KOPT-K1 (cell line): ENCODE measurements around the gene MRPS9.

Experiments
- H3K27ac ChIP-seq: fragments of 200-600 bp; sonication (generic); 2 replicates; pipeline ENCODE4 v1.5.1; 2016; ENCODE audit warnings: antibody characterized with exemption, mild to moderate bottlenecking, low read depth, low read length; ENCODE audit not compliant: poor library complexity, severe bottlenecking
- H3K36me3 ChIP-seq: fragments of 200-600 bp; sonication (generic); 2 replicates; pipeline ENCODE4 v1.5.1; 2017; ENCODE audit warnings: antibody characterized with exemption, mild to moderate bottlenecking, low read length, moderate library complexity; ENCODE audit not compliant: insufficient read depth
- H3K9me3 ChIP-seq: fragments of 200-600 bp; sonication (generic); 2 replicates; pipeline ENCODE4 v1.5.1; 2017; ENCODE audit warnings: antibody characterized with exemption, low read length, mild to moderate bottlenecking; ENCODE audit not compliant: insufficient read depth, poor library complexity, severe bottlenecking

The MRPS9 gene

DNA sequence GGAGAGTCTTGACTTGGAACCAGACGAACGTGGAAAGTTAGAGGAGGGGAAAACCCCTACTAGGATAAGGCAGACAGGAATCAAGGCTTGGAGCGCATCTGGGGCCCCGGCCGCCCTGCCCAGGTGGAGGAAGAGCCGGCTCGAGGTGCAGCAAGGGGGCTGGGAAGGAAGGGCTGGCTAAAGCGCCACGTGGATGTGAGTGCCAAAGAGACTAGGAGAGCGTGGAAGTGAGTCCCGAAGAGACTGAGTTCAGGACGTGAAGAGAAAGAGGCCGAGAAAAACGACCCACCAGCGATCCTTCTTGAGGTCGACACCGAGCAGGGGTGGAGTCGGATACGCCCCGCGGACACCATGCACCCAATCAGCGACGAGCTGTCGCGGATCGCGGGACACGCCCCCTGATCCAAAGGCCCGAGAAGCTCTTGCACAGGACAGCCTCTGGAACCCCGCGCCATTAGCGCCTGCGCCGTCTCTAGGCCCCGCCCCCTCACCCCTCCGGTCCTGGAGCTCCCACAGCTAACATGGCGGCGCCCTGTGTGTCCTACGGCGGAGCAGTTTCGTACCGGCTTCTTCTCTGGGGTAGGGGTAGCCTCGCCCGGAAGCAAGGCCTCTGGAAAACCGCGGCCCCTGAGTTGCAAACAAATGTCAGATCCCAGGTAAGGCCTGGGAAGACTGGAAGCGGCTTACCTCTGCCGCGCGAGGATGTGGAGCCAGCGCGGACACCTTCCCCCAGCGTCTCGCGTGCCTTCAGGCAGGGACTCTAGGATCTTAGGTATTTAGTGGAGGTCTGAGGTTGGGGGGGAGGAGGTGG is at the start of gene MRPS9:
Gene MRPS9 (plus strand): TSS at position 498 of the 811 bp plus-strand sequence. CDS start 24 bp downstream, at position 522.
- Histone ChIP-seq H3K9me3 (no peaks in the 10 kb centered on the region), H3K36me3 (no peaks in the 10 kb centered on the region), H3K27ac (peak within 1 kb of the TSS; percentile 68)

DNA sequence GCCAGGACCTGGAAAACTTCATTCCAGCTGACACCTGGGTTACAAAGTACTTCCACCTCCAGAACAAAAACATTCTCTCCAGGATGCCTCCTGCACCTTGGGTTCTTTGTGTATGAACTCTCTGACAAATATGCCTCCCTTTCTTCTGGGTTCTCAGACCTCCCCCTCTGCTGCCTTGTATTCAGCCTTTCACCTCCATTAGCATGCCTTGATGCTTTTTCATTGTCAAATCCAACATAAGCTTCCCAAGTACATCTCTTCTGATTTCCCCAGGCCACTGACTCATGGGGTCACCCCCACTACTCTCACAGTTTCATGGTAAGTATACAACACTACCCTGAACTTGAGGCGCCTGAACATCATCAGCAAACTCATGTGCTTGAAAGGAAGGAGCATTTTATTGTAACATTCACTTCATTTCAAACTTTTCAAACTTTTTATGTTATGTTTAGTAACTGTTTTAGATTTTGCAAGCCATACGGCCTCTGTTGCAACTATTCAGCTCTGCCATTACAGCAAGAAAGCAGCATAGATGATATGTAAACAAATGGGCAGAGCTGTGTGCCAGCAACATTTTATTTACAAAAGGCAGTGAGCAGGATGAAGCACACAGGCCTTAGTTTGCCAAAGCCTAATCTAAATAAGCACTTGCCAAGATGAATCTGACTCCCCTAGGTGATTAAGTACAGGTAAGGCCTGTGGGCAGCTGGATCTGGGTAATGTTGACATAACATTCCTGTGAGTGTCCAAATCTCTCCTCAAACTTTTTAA is 32.5 kb upstream of the MRPS9 start:
- no peak overlapping the region for H3K27ac ChIP-seq
- no peaks in the 10 kb centered on the region for H3K36me3 ChIP-seq
- H3K9me3 ChIP-seq, result peaks cover 20% of the 10 kb centered on the region

DNA sequence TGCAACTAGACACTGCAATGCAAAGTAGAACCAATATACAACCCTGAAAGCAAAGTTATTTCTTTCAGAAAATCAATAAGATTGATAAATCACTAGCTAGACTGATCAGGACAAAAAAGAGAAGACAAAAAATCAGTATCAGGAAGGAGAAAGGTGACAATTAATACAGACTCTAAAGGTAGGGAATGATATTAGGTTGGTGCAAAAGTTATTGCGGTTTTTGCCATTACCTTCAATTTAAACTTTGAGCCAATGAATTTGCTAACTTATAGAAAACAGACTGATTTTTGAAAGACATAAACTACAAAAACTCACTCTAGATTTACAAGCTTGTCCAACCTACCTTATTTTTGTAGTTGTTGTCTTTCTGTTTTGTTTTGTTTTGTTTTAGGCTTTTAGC is 30.5 kb upstream of the MRPS9 start:
- H3K9me3 ChIP-seq, result peaks cover 20% of the 10 kb centered on the region
- H3K27ac ChIP-seq, result no peak overlapping the region
- H3K36me3 ChIP-seq, result no peaks in the 10 kb centered on the region

GRCh38 chr2:105032476-105032875 is 5.4 kb upstream of the MRPS9 start:
- Histone ChIP-seq H3K36me3 (no peaks in the 10 kb centered on the region), H3K9me3 (no peaks in the 10 kb centered on the region), H3K27ac (no peak overlapping the region)

DNA sequence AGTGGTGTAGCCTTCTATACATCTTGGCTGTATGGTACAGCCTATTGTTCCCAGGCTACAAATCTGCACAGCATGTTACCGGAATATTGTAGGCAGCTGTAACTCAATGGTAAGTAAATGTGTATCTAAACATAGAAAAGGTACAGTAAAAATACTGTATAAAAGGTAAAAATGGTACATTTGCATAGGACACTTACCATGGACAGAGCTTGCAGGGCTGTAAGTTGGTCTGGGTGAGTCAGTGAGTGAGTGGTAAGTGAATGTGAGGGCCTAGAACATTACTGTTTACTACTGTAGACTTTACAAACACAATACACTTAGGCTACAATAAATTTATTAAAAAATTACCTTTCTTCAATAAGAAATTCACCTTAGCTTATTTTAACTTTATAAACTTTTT is 3.7 kb upstream of the MRPS9 start:
- H3K9me3 ChIP-seq, result no peaks in the 10 kb centered on the region
- no peak overlapping the region for H3K27ac ChIP-seq
- no peaks in the 10 kb centered on the region for H3K36me3 ChIP-seq

DNA sequence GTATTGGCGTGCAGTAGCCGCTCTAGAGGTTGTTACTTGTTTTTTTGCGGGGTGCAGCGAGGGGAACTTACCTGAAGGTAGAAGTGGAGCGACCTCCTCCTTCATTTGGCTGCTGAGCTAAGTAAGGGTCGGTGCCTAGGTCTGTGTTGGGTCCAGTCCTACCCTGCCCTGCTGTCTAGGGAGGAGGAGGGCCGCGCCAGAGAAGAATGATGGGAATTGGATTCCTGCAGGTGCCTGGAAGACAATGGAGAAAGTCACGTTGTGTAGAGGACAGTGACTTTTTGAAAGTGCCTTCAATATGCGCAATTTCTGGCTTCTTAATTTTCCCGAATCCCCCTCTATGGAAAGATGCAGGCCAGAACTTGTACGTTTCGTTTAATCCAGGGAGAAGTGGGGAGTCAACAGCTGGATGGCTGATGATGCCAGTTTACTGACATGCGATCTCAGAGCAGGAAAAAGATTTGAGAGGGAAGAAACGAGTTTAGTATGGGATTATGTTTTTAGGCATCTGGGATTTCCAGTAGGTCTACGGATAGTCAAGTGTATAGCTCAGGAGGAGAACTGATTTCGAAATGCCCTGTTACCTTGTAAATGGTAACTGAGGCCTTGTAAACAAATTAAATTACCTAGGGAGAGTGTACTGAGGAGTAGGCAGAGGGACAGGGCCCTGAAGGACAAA is 653 bp downstream of the MRPS9 start:
- no peaks in the 10 kb centered on the region for H3K36me3 ChIP-seq
- peak overlapping the region; percentile 68 for H3K27ac ChIP-seq
- H3K9me3 ChIP-seq, result no peaks in the 10 kb centered on the region

DNA sequence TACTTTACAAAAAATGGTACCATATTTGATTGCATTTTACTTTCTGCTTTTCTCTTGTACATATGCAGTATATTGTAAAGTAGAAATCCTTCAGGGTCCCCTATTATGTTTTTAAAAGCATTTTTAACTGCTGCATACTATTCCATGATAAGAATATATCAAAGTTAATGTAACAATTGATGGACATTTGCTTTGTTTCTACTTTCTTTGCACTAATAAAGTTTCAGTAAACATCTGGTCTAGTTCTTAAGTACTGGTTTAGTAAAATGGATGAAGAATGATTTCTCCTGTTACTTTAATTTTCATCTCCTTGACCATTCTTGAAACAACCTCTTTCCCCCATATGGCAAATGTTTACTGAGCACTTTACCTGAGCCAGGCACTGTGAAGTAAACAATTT is 1.7 kb downstream of the MRPS9 start:
- Histone ChIP-seq H3K36me3 (no peaks in the 10 kb centered on the region), H3K9me3 (no peaks in the 10 kb centered on the region), H3K27ac (no peak overlapping the region)

DNA sequence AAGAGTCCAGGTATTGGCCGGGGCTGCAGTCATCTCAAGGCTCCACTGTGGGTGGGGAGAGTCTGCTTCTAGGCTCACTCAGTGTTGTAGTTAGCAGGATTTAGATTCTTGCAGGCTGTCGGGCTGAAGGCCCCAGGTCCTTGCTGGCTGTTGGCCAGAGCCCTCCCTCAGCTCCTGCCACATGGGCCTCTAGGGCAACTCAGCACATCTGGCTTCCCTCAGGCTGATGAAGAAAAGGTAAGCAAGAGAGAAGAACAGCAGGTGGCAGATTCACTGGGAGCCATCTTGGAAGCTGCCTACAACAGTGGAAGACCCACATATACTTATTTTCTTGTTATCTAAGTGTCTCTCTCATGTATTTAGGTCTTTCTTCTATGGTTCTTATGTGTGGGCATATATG is 4.3 kb downstream of the MRPS9 start:
- no peaks in the 10 kb centered on the region for H3K36me3 ChIP-seq
- no peaks in the 10 kb centered on the region for H3K9me3 ChIP-seq
- no peak overlapping the region for H3K27ac ChIP-seq

GRCh38 chr2:105052773-105053172 is 14.9 kb downstream of the MRPS9 start:
- Histone ChIP-seq H3K36me3 (peaks cover 31% of the 10 kb centered on the region), H3K27ac (no peak overlapping the region), H3K9me3 (peaks cover 30% of the 10 kb centered on the region)

- no peak overlapping the region for H3K27ac ChIP-seq
- H3K9me3 ChIP-seq, result peaks cover 11% of the 10 kb centered on the region
- peaks cover 16% of the 10 kb centered on the region for H3K36me3 ChIP-seq
These were observed 17.7 kb downstream of the MRPS9 start for GRCh38 chr2:105055613-105056012.

- H3K27ac ChIP-seq, result no peak overlapping the region
These were observed 18.4 kb downstream of the MRPS9 start for GRCh38 chr2:105056245-105056644.

GRCh38 chr2:105057005-105057404 is 19.1 kb downstream of the MRPS9 start:
- peaks cover 4% of the 10 kb centered on the region; the same call in 1 of the 2 replicates for H3K36me3 ChIP-seq
- H3K27ac ChIP-seq, result no peak overlapping the region
- peaks cover 4% of the 10 kb centered on the region for H3K9me3 ChIP-seq

More at GRCh38 chr2:105056245-105056644, 18.4 kb downstream of the MRPS9 start:
- H3K36me3 ChIP-seq, result peaks cover 10% of the 10 kb centered on the region; the same call in 1 of the 2 replicates
- peaks cover 8% of the 10 kb centered on the region for H3K9me3 ChIP-seq

DNA sequence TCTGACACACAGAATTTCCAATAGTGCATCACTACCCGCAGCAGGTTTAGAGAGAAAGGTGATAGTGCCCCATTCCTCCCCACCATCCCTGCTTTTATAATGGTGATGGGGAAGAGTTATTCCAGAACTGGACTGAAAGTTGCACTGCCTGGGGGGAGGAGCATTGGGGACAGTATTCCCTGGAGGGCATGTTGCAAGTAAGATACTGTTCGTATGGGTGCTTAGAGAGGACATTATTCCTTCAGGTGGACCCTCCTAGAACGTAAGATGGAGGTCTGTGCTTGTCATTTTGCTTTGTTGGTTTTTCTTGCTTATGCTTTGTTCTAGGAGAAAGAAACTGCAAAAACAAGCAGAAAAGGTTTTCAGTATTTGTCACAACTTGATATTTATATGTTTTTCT is 23.7 kb downstream of the MRPS9 start:
- H3K36me3 ChIP-seq, result no peaks in the 10 kb centered on the region

DNA sequence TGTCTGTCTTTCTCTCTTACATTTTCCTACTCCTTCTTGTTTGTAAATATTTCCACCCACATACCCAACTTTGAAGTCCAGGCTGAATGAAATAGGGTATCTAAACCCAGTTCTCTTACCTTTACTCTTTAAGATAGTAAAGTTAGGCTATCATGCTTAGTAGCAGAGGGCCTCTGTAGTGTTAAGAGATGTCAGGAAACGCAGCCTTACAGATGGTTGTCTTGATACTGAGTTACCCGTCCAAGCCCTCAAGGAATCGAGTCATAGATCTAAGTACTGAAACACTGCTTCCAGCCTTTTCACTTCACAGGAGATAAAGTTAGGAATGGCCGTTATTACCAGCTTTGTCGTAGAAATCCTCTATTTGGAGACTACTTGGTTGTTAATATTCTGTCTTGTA is 24.3 kb downstream of the MRPS9 start:
- Histone ChIP-seq H3K9me3 (no peaks in the 10 kb centered on the region), H3K36me3 (no peaks in the 10 kb centered on the region), H3K27ac (no peak overlapping the region)

More for the DNA sequence above, 23.7 kb downstream of the MRPS9 start:
- no peak overlapping the region for H3K27ac ChIP-seq
- H3K9me3 ChIP-seq, result no peaks in the 10 kb centered on the region

GRCh38 chr2:105068387-105068786 is 30.5 kb downstream of the MRPS9 start:
- no peaks in the 10 kb centered on the region for H3K36me3 ChIP-seq
- H3K27ac ChIP-seq, result no peak overlapping the region
- H3K9me3 ChIP-seq, result no peaks in the 10 kb centered on the region
